GM23338 (cell line): ENCODE data around the gene FNIP2. TPM values are rescaled to one million over a fixed set of nuclear protein-coding genes. Genes with fewer than 3 reads are reported as not detected.

Experiments used
- ATAC-seq: fragments of 200-7000 bp; cut with Tn5 transposase; 3 replicates; pipeline ENCODE4 v1.9.1; 2020
- DNase-seq: peaks from one replicate; pipeline ENCODE4 v3.0.0-alpha.2; 2015; ENCODE audit warnings: low spot score
- H2AFZ ChIP-seq: fragments of 200-600 bp; sonication (generic); 2 replicates; pipeline ENCODE4 v1.8.0; 2016; ENCODE audit warnings: antibody characterized with exemption, mild to moderate bottlenecking, moderate library complexity
- H3F3A ChIP-seq: fragments of 200-600 bp; sonication (generic); replicated peaks from 2 replicates; pipeline ENCODE4 v1.8.0; 2017; ENCODE audit warnings: antibody characterized with exemption, mixed run types, low read depth
- H3K27ac ChIP-seq: fragments of 200-600 bp; sonication (generic); 2 replicates; pipeline ENCODE4 v1.6.1; 2016; ENCODE audit warnings: low read depth
- H3K27me3 ChIP-seq: fragments of 200-600 bp; sonication (generic); 2 replicates; pipeline ENCODE4 v1.8.0; 2016; ENCODE audit warnings: mild to moderate bottlenecking, mixed run types, moderate library complexity; ENCODE audit not compliant: insufficient read depth
- H3K36me3 ChIP-seq: fragments of 200-600 bp; sonication (generic); 2 replicates; pipeline ENCODE4 v1.8.0; 2016; ENCODE audit warnings: mild to moderate bottlenecking; ENCODE audit not compliant: insufficient read depth
- H3K4me1 ChIP-seq: fragments of 200-600 bp; sonication (generic); 2 replicates; pipeline ENCODE4 v1.8.0; 2016; ENCODE audit warnings: mild to moderate bottlenecking, moderate library complexity; ENCODE audit not compliant: insufficient read depth
- H3K4me2 ChIP-seq: fragments of 200-600 bp; sonication (generic); 2 replicates; pipeline ENCODE4 v1.7.1; 2017; ENCODE audit warnings: mixed run types
- H3K4me3 ChIP-seq: fragments of 200-600 bp; sonication (generic); 2 replicates; pipeline ENCODE4 v1.6.1; 2016; ENCODE audit warnings: mixed run types
- H3K79me2 ChIP-seq: fragments of 200-600 bp; sonication (generic); replicated peaks from 2 replicates; pipeline ENCODE4 v1.8.0; 2017; ENCODE audit warnings: mild to moderate bottlenecking; ENCODE audit not compliant: insufficient read depth
- H3K9me2 ChIP-seq: fragments of 200-600 bp; sonication (generic); 2 replicates; pipeline ENCODE4 v1.8.0; 2017; ENCODE audit not compliant: insufficient read depth
- H4K20me1 ChIP-seq: fragments of 200-600 bp; sonication (generic); replicated peaks from 2 replicates; pipeline ENCODE4 v1.8.0; 2017; ENCODE audit warnings: mild to moderate bottlenecking; ENCODE audit not compliant: insufficient read depth
- H3K27ac Mint-ChIP-seq: 2 replicates; pipeline ENCODE4 v1.8.0; 2020; ENCODE audit warnings: inconsistent platforms, mild to moderate bottlenecking, moderate library complexity, mixed read lengths
- H3K27me3 Mint-ChIP-seq: 3 replicates; pipeline ENCODE4 v1.8.0; 2022; ENCODE audit warnings: low read depth, mild to moderate bottlenecking, moderate library complexity, mixed read lengths, inconsistent platforms; ENCODE audit not compliant: insufficient read depth, poor library complexity
- H3K36me3 Mint-ChIP-seq: 3 replicates; pipeline ENCODE4 v1.8.0; 2021; ENCODE audit warnings: low read depth, mild to moderate bottlenecking, inconsistent platforms, moderate library complexity, mixed read lengths
- H3K4me1 Mint-ChIP-seq: 3 replicates; pipeline ENCODE4 v1.8.0; 2020; ENCODE audit warnings: mild to moderate bottlenecking, inconsistent platforms, mixed read lengths
- H3K4me3 Mint-ChIP-seq: 3 replicates; pipeline ENCODE4 v1.8.0; 2021; ENCODE audit warnings: moderate library complexity, mild to moderate bottlenecking, inconsistent platforms, mixed read lengths
- H3K9me3 Mint-ChIP-seq: 3 replicates; pipeline ENCODE4 v1.8.0; 2020; ENCODE audit warnings: moderate library complexity, mild to moderate bottlenecking, inconsistent platforms, mixed read lengths
- CREB1 ChIP-seq: fragments of 250-450 bp; sonication (Bioruptor Pico); IDR thresholded peaks from 2 replicates; pipeline ENCODE4 v1.5.0; 2020; ENCODE audit warnings: low read depth, mild to moderate bottlenecking, moderate library complexity
- CTCF ChIP-seq, 2 experiments: fragments of 200-600 bp in 1 of 2; sonication (generic) in 1 of 2; conservative IDR thresholded peaks; 2 replicates each; pipeline versions ENCODE4 v1.5.1 to v1.6.1; 2016 to 2017; ENCODE audit warnings: antibody characterized with exemption in 2 of 2, low read depth in 2 of 2, mild to moderate bottlenecking in 2 of 2, moderate library complexity in 1 of 2
- EZH2 ChIP-seq: fragments of 200-600 bp; sonication (generic); IDR thresholded peaks from one replicate; pipeline ENCODE4 v1.8.0; 2017; ENCODE audit warnings: antibody characterized with exemption, mild to moderate bottlenecking, low read depth; ENCODE audit not compliant: unreplicated experiment
- EZH2phosphoT487 ChIP-seq: fragments of 200-600 bp; sonication (generic); IDR thresholded peaks from one replicate; pipeline ENCODE4 v1.8.1; 2018; ENCODE audit warnings: antibody characterized with exemption; ENCODE audit not compliant: unreplicated experiment
- JUNB ChIP-seq: IDR thresholded peaks from one replicate; pipeline ENCODE4 v1.6.1; 2016; ENCODE audit warnings: antibody characterized with exemption; ENCODE audit not compliant: unreplicated experiment
- NANOG ChIP-seq: IDR thresholded peaks from 2 replicates; pipeline ENCODE4 v1.6.1; 2016; ENCODE audit warnings: antibody characterized with exemption, borderline replicate concordance
- POLR2AphosphoS5 ChIP-seq: IDR thresholded peaks from 2 replicates; pipeline ENCODE4 v1.6.1; 2016; ENCODE audit warnings: antibody characterized with exemption, low read depth
- REST ChIP-seq: IDR thresholded peaks from one replicate; pipeline ENCODE4 v1.6.1; 2018; ENCODE audit warnings: antibody characterized with exemption; ENCODE audit not compliant: unreplicated experiment
- STAT1 ChIP-seq: IDR thresholded peaks from one replicate; pipeline ENCODE4 v1.6.1; 2016; ENCODE audit warnings: antibody characterized with exemption; ENCODE audit not compliant: unreplicated experiment
- ZNF114 ChIP-seq: fragments of 250-450 bp; sonication (Bioruptor Pico); IDR thresholded peaks from 2 replicates; pipeline ENCODE4 v1.5.0; 2020; ENCODE audit warnings: mild to moderate bottlenecking, moderate library complexity
- ZNF331 ChIP-seq: fragments of 250-450 bp; sonication (Bioruptor Pico); IDR thresholded peaks from 2 replicates; pipeline ENCODE4 v1.5.0; 2020; ENCODE audit warnings: low read depth, mild to moderate bottlenecking, moderate library complexity
- polyA plus RNA-seq: library from polyadenylated mRNA; unstranded; fragments of >200 nt; fragmentation: Nextera tagmentation; extraction: Ambion mirVana; gene quantifications from 2 replicates; pipeline ENCODE4 v1.2.1, GENCODE V29; 2016
- total RNA-seq: library from RNA; depleted of rRNA; stranded (reverse); fragments of >200 nt; shearing (Covaris generic); gene quantifications from 2 replicates; pipeline ENCODE4 v1.2.3, GENCODE V29; 2014

FNIP2 gene
- total and polyA plus RNA-seq, 2 experiments from 2014 or later: 2.7 to 17.2 TPM

GRCh38 chr4:158825433-158826036 lies 56.7 kb downstream of the FNIP2 start (continued):
- TF ChIP-seq REST (no peak), ZNF114 (CRISPR knock-in tag) (no peak), CTCF (conservative IDR thresholded peaks at IDR 0.05; ENCODE audit: low read depth in 2 of 2) (no peak), JUNB (no peak)

- DNase-seq (no peak), ATAC-seq (no peak)
- Histone ChIP-seq H3K36me3 (no peaks in the 10 kb centered on the region), H3F3A (no peaks in the 10 kb centered on the region), H3K4me1 (no peaks in the 10 kb centered on the region), H3K27ac (no peak overlapping the region), H3K27me3 (no peaks in the 10 kb centered on the region), H3K79me2 (no peaks in the 10 kb centered on the region), H4K20me1 (no peaks in the 10 kb centered on the region), H2AFZ (no peak overlapping the region), H3K9me2 (no peaks in the 10 kb centered on the region), H3K4me3 (no peak overlapping the region), H3K4me2 (no peak overlapping the region)
- Mint-ChIP-seq H3K4me3 (no peak overlapping the region), H3K9me3 (no peaks in the 10 kb centered on the region), H3K36me3 (no peaks in the 10 kb centered on the region), H3K27ac (no peak overlapping the region), H3K4me1 (peaks cover 26% of the 10 kb centered on the region), H3K27me3 (no peaks in the 10 kb centered on the region)
- no peak for TF ChIP-seq NANOG
- TF ChIP-seq REST: no peak
- no peak for TF ChIP-seq EZH2
- TF ChIP-seq ZNF114 (CRISPR knock-in tag): no peak
- no peak for TF ChIP-seq CTCF (conservative IDR thresholded peaks at IDR 0.05; ENCODE audit: low read depth in 2 of 2)
- no peak for TF ChIP-seq STAT1
- no peak for TF ChIP-seq CREB1 (CRISPR knock-in tag)
- TF ChIP-seq POLR2AphosphoS5: no peak
- no peak for TF ChIP-seq EZH2phosphoT487
- TF ChIP-seq JUNB: no peak
- TF ChIP-seq ZNF331 (CRISPR knock-in tag): no peak
These were observed 57.2 kb downstream of the FNIP2 start for GRCh38 chr4:158826057-158826456.
